Measurements from ENCODE around the gene FCSK. TPM values are rescaled to one million over a fixed set of nuclear protein-coding genes. Genes with fewer than 3 reads are reported as not detected.

The FCSK gene
- total and polyA plus RNA-seq, 4 donors: 12.0 to 24.1 (median 14.2) TPM

DNA sequence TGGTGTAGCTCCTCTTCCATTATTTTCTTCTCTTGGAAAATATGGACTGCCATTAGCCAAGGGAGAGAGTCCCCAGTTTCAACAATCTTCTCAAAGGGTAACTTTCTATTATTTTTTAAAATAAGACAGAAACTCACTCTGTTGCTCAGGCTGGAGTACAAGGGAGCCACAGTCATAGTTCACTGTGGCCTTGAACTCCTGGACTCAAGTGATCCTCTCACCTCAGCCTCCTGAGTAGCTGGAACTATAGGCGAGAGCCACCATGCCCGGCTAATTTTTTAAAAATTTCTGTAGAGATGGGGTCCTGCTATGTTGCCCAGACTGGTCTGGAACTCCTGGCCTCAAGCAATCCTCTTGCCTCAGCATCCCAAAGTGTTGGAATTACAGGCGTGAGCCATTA lies 55.8 kb downstream of the FCSK start:
- Histone ChIP-seq H3K4me1 (ENCODE audit: control insufficient read depth in 5 of 5, insufficient read depth in 5 of 5, low read length in 5 of 5) (no peaks in the 10 kb centered on the region), H3K9ac (ENCODE audit: insufficient read depth in 1 of 2, low read length in 2 of 2) (no peak overlapping the region), H3K4me3 (no peak overlapping the region), H3K9me3 (ENCODE audit: control insufficient read depth in 4 of 4, insufficient read depth in 3 of 4, low read length in 3 of 4) (no peaks in the 10 kb centered on the region), H3K27ac (ENCODE audit: low read depth in 1 of 2, low read length in 1 of 2) (no peak overlapping the region), H3K27me3 (ENCODE audit: control insufficient read depth in 3 of 3, insufficient read depth in 3 of 3, low read length in 2 of 3) (no peaks in the 10 kb centered on the region), H3K36me3 (ENCODE audit: control insufficient read depth in 4 of 4, insufficient read depth in 4 of 4, low read length in 4 of 4) (peaks cover 19 to 59% (median 35%) of the 10 kb centered on the region in 4 donors)
- no peak for DNase-seq
- TF ChIP-seq, protein P1, sequence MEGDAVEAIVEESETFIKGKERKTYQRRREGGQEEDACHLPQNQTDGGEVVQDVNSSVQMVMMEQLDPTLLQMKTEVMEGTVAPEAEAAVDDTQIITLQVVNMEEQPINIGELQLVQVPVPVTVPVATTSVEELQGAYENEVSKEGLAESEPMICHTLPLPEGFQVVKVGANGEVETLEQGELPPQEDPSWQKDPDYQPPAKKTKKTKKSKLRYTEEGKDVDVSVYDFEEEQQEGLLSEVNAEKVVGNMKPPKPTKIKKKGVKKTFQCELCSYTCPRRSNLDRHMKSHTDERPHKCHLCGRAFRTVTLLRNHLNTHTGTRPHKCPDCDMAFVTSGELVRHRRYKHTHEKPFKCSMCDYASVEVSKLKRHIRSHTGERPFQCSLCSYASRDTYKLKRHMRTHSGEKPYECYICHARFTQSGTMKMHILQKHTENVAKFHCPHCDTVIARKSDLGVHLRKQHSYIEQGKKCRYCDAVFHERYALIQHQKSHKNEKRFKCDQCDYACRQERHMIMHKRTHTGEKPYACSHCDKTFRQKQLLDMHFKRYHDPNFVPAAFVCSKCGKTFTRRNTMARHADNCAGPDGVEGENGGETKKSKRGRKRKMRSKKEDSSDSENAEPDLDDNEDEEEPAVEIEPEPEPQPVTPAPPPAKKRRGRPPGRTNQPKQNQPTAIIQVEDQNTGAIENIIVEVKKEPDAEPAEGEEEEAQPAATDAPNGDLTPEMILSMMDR (IDR thresholded peaks at IDR 0.05; ENCODE audit: control extremely low read depth, extremely low read depth): no peak
- 97 to 98% methylated on average over 3 of the region's 3 CpGs for WGBS, 2 donors
- ATAC-seq (ENCODE audit: insufficient read depth, low FRiP score): no peak

GRCh38 chr16:70511833-70512232 lies 57.4 kb downstream of the FCSK start:
- Histone ChIP-seq H3K27ac (ENCODE audit: low read depth in 1 of 2, low read length in 1 of 2) (no peak overlapping the region), H3K9me3 (ENCODE audit: control insufficient read depth in 4 of 4, insufficient read depth in 3 of 4, low read length in 3 of 4) (no peaks in the 10 kb centered on the region), H3K27me3 (ENCODE audit: control insufficient read depth in 3 of 3, insufficient read depth in 3 of 3, low read length in 2 of 3) (no peaks in the 10 kb centered on the region), H3K4me1 (ENCODE audit: control insufficient read depth in 5 of 5, insufficient read depth in 5 of 5, low read length in 5 of 5) (no peaks in the 10 kb centered on the region), H3K4me3 (no peak overlapping the region), H3K9ac (ENCODE audit: insufficient read depth in 1 of 2, low read length in 2 of 2) (no peak overlapping the region), H3K36me3 (ENCODE audit: control insufficient read depth in 4 of 4, insufficient read depth in 4 of 4, low read length in 4 of 4) (peaks cover 19 to 60% (median 37%) of the 10 kb centered on the region in 4 donors)
- DNase-seq (no peak), ATAC-seq (ENCODE audit: insufficient read depth, low FRiP score) (no peak)
- 99 to 100% methylated on average over 1 of the region's 1 CpG for WGBS, 2 donors
- TF ChIP-seq, protein P1 (IDR thresholded peaks at IDR 0.05; ENCODE audit: control extremely low read depth, extremely low read depth): no peak

GRCh38 chr16:70512456-70512855 lies 58.1 kb downstream of the FCSK start:
- H3K27ac ChIP-seq (ENCODE audit: low read depth in 1 of 2, low read length in 1 of 2): no peak overlapping the region
- H3K36me3 ChIP-seq (ENCODE audit: control insufficient read depth in 4 of 4, insufficient read depth in 4 of 4, low read length in 4 of 4): peaks cover 20 to 66% (median 40%) of the 10 kb centered on the region in 4 donors
- WGBS, 2 donors: 96% methylated on average over 5 of the region's 5 CpGs
- H3K9ac ChIP-seq (ENCODE audit: insufficient read depth in 1 of 2, low read length in 2 of 2): no peak overlapping the region
- no peaks in the 10 kb centered on the region for H3K4me1 ChIP-seq (ENCODE audit: control insufficient read depth in 5 of 5, insufficient read depth in 5 of 5, low read length in 5 of 5)
- TF ChIP-seq, protein P1 (IDR thresholded peaks at IDR 0.05; ENCODE audit: control extremely low read depth, extremely low read depth): no peak
- no peak for ATAC-seq (ENCODE audit: insufficient read depth, low FRiP score)
- no peak overlapping the region for H3K4me3 ChIP-seq
- no peaks in the 10 kb centered on the region for H3K27me3 ChIP-seq (ENCODE audit: control insufficient read depth in 3 of 3, insufficient read depth in 3 of 3, low read length in 2 of 3)
- no peaks in the 10 kb centered on the region for H3K9me3 ChIP-seq (ENCODE audit: control insufficient read depth in 4 of 4, insufficient read depth in 3 of 4, low read length in 3 of 4)
- no peak for DNase-seq
